ENCODE data around the gene CD68.

The CD68 gene, protein sequence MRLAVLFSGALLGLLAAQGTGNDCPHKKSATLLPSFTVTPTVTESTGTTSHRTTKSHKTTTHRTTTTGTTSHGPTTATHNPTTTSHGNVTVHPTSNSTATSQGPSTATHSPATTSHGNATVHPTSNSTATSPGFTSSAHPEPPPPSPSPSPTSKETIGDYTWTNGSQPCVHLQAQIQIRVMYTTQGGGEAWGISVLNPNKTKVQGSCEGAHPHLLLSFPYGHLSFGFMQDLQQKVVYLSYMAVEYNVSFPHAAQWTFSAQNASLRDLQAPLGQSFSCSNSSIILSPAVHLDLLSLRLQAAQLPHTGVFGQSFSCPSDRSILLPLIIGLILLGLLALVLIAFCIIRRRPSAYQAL

DNA sequence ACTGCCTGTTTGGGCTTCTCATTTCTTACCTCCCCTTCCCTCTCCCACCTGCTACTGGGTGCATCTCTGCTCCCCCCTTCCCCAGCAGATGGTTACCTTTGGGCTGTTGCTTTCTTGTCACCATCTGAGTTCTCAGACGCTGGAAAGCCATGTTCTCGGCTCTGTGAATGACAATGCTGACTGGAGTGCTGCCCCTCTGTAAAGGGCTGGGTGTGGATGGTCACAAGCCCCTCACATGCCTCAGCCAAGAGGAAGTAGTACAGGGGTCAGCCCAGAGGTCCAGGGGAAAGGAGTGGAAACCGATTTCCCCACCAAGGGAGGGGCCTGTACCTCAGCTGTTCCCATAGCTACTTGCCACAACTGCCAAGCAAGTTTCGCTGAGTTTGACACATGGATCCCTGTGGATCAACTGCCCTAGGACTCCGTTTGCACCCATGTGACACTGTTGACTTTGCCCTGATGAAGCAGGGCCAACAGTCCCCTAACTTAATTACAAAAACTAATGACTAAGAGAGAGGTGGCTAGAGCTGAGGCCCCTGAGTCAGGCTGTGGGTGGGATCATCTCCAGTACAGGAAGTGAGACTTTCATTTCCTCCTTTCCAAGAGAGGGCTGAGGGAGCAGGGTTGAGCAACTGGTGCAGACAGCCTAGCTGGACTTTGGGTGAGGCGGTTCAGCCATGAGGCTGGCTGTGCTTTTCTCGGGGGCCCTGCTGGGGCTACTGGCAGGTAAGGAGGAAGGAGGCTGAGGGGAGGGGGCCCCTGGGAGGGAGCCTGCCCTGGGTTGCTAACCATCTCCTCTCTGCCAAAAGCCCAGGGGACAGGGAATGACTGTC is at the start of gene CD68:
Gene CD68, plus strand, starts transcription at position 638 of the 833 bp plus-strand sequence. Its CDS starts 40 bp downstream, at position 678.
- DNase-seq (ENCODE audit: low read depth, low spot score): no peak

DNA sequence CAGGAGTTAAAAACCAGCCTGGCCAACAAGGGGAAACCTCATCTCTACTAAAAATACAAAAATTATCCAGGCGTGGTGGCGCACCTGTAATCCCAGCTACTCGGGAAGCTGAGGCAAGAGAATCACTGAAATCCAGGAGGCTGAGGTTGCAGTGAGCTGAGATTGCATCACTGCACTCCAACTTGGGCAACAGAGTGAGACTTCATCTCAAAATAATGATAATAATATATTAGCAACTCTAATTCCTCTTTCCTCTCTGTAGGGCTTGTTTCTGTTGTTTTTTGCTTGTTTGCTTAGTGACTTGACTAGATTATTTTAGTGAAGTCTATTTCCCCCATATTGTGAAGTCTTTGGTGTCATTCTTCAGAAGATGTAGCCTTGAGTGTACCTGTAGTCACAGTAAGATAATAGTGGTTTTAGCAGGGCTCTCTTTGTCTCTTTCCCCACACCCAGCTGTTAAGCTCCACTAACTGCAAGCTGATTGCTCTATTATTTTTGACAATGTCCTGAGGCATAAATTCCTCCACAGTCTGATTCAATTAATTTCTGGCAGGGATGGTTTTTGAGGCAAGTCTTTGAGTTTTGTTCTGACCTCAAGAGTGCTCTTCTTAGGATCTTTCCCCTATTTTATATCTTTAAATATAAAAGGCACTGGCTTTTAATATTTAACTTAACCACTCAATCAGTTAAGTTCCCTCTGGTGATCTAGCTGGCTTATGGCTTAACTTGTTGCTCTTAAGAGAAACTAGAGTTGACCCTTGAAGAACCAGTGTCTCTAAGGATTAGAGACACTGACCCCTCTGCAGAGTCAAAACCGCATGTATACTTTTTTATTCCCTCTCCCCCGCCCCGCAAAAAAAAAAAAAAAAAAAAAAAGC is 49.2 kb upstream of the CD68 start:
- DNase-seq (ENCODE audit: low read depth, low spot score): no peak

DNA sequence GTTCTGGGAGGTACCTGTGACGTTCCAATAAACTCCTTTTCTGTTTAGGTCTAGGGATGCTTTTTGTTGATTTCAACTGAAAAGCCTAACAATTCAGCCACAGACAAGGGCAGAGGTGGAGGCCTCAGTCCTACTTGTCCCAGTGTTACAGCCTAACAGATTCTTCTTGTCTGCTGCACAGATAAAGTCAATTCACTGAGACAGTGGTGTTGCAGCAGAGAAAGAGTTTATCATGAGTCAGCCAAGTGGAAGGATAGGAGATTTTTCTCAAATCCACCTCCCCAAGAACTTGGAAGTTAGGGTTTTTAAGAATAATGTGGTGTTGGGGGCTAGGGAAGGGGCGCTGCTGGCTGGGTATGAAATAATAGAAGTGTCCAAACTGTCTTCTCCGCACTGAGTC is 41.4 kb upstream of the CD68 start:
- no peak for DNase-seq (ENCODE audit: low read depth, low spot score)

DNA sequence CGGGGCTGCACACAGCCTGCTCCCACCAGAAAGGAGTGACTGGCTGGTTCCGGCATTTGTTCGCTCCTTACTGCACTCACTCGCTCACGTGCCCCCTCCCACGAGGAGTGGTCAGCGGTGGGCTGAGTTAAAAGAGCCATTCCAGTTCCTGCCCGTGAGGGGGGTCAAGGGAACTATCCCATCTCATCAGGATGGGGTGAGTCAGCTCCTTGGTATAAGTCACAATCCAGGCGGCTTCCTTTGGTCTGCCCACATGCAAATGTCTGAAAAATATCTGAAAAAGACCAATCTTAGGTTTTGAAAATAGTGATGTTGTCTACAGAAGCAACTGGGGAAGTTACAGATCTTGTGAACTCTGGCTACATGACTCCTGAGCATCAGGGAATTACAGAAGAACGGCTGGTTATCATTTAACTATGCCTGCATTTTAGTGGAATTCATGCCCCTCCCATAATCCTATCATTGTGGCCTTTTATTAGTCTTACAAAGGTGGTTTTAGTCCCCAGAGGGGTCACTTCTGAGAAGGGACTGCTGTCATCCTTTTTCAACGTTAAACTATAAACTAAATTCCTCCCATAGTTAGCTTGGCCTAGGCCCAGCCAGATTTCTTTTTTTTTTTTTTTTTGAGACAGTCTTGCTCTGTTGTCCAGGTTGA is 40.4 kb upstream of the CD68 start:
- no peak for DNase-seq (ENCODE audit: low read depth, low spot score)

DNA sequence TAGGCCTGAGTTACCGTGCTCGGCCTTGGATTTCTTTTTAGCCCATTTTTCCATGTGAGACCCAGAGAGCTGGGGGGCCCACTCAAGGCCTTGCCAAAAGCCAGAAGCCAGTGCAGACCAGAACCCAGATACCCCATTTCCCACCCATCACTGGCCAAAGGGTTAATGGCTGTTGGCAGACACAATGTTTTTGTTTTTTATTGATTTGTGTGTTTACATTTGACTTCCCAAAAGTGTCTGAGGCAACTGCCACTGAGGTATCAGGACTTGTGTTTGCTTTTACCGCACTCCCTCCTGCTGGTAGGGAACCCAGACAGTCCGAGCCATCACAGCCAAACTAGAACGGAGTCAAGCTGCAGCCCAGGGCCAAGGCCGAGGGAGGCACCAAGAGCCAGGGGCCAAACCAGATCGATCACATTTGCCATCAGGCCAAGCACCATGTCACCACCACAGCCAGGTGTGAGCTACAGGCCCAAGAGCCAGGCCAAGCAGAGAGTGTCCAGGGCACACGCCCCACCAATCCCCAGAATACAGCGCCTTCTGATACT is 38.3 kb upstream of the CD68 start:
- DNase-seq (ENCODE audit: low read depth, low spot score): no peak

DNA sequence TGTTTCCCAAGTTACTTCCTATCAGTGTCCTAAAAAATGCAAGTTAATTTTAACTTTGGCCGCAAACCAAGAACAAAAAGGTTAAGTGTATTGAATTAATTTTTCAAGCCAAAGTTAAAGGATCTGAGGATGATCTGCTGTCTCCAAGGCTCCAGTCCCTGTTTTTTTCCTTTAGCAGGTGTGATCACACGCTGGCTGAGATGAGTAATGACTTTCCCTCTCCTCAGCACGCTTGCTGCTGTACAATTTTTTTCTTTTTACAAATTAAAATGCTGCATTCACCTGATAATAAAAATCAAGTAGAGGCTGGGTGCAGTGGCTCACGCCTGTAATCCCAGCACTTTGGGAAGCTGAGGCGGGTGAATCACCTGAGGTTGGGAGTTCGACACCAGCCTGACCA is 34.5 kb upstream of the CD68 start:
- no peak for DNase-seq (ENCODE audit: low read depth, low spot score)

DNA sequence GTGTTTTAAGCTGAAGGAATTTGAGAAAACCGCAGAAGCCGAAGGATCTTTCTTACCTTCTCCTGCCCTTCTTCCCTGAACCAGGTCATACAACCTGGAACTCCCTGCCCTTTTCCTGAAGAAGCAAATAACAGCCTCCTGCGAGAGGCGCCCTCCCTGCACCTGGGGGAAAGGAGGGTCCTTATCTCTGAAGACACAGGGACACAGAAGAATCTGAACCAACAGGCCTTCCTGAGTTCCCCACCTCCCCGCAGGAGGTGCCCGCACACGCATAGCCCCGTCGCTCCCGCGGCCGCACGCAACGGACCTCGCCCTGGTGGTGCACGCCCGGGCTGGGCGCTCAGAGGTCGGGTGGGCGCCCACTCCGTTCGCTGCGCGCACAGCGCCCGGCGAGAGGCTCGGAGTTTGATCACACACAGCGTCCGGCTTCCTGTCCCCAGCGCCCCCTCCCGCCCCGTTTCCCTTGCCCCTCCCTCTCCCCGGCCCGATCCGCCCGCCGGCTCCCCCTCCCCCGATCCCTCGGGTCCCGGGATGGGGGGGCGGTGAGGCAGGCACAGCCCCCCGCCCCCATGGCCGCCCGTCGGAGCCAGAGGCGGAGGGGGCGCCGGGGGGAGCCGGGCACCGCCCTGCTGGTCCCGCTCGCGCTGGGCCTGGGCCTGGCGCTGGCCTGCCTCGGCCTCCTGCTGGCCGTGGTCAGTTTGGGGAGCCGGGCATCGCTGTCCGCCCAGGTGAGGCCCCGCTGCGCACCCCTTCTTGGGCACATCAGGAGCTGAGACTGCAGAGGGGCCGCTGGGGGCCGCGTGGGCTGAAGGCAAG is 30.6 kb upstream of the CD68 start, which contains the start of gene TNFSF12:
Gene TNFSF12, plus strand, starts transcription at position 474 of the 816 bp plus-strand sequence. Its CDS starts 96 bp downstream, at position 570.
- no peak for DNase-seq (ENCODE audit: low read depth, low spot score)

DNA sequence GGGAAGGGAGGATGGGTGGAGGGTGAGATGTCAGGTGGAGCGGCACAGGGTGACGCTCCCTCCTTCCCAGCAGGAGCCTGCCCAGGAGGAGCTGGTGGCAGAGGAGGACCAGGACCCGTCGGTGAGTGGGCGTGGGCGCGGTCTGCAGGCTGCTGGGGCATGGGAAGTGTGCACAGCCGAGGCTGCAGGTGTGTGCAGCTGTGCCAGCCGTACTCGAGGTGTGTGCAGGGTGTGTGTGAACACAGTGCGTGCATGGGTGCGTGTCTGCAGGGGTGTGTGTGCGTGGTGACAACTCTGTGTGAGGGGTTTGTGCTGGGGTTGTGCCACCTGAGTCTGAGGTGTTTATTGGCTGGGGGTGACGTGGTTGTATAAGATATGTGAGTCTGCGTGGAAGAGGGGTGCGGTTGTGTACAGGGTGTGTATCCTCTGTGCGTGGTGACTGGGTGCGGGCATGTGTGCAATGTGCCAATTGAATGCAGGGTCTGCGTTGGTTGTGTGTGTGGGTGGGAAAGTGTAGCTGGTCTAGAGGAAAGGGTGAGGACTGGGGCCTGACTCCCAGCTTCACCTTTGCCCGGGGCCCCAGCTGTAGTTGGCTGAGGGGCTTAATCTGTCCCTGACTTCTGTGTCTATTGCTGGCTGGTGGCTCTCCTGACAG is 29.9 kb upstream of the CD68 start:
- no peak for DNase-seq (ENCODE audit: low read depth, low spot score)

DNA sequence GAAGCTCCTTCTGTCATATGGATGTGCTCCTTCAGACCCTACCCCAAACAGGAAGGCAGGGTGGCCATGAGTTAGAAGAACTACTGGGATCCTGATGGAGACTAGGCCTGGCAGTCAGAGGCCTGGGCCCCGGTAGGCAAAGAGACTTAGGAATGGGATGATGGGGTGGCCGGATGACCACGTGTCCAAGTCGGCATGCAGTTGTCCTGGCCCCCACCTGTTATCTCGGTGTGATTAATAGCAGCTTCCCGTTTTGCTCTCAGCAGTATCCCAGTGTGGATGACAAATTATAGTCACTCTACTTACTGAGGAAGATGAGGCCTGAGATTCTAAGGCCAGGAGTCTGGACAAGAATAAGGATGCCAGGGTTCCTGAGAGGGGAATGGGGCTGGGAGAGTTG is 29.1 kb upstream of the CD68 start:
- no peak for DNase-seq (ENCODE audit: low read depth, low spot score)

DNA sequence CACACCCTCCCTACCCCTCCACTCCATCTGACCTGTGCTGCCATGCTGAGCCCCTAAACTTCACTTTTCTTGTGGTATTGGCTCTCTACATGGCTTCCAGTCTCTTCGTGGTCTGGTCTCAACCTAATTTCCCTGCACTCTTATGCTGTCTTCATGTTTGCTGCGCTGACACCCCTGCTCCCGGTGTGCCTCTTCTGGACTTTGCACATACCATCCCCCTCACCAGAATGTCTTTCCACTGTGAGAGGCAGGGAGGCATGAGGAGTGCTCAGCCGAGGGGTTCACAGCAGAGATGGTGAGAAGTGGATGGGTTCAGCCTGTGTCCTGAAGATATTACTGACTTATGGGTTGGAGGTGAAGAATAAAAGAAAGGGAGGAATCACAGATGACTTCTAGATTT is 28.0 kb upstream of the CD68 start:
- no peak for DNase-seq (ENCODE audit: low read depth, low spot score)

DNA sequence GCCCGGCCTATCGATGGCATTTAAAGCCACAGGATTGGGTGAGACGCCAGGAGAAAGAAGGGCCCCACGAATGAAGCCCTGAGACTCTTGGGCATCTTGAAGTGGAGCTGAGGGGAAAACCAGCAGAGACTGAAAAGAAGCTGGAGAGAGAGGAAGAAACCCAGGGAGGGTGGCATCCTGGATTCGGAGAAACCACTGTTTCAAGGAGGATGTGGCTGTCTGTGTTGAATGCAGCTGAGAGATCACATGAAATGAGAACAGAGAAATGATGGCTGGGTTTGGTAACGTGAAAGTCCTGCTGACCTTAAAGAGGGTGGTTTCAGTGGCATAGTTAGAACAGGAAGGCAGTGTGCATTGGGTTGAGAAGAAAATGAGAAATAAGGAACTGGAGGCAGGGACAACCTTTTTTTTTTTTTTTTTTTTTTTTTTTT is 26.8 kb upstream of the CD68 start:
- no peak for DNase-seq (ENCODE audit: low read depth, low spot score)

DNA sequence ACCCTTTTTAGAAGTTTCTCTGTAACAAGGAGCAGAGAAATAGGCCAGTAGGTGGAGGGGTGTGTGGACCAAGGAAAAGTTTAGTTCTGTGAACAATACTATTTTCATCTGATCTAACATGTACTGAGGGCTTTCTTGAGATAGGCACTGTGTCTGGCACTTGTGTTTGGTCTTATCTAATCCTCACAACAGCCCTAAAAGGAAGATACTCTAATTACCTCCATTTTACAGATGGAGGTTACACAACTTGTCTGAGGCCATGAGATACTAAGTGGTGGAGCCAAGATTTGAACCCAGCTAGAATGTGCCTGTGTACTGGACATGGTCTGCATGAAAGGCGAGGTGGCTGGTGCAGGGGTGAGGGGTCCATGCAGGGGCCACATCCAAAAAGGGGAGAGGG is 26.1 kb upstream of the CD68 start:
- no peak for DNase-seq (ENCODE audit: low read depth, low spot score)

DNA sequence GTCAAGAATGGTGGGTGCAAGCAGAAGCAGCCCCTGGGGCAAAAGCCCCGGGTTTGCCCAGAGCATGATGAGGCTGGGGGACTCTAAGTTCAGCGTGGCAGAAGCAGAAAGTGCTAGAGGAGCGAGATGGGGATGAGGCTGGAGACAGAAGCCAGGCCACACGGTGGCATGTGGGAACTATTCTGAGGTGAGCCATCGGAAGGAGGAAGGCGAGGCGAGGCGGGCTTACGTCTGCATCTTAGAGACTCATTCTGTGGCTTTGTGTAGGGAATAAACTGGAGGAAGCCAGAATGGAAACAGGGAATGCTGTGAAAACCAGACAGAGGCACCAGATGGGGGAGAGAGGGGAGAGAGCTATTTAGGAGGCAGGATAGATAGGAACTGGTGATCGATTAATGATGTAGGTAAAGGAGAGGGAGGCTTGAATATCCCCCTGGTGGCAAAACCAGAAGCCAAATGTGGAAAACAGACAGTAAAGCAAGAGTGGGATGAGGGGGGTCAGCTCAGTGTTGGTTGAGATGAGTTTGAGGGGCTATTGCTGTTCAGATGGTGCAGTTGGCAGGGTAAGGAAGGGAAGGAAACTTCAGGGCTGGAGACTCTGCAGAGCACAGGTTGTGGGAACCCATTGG is 24.0 kb upstream of the CD68 start:
- DNase-seq (ENCODE audit: low read depth, low spot score): no peak

DNA sequence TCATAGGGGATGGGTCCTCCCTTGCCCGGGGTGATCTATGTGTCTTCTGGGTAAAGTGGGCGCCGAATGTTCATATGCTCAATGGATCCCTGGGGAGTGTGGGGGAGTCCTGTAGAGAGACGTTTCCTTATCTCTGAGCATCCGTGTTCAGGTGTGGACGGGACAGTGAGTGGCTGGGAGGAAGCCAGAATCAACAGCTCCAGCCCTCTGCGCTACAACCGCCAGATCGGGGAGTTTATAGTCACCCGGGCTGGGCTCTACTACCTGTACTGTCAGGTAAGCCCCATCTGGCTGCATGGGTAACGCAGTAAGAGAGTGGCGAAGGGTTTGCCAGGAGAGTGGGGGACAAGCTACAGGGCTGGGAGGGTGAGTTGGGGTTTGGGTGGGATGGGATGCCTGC is 22.8 kb upstream of the CD68 start:
- DNase-seq (ENCODE audit: low read depth, low spot score): no peak

DNA sequence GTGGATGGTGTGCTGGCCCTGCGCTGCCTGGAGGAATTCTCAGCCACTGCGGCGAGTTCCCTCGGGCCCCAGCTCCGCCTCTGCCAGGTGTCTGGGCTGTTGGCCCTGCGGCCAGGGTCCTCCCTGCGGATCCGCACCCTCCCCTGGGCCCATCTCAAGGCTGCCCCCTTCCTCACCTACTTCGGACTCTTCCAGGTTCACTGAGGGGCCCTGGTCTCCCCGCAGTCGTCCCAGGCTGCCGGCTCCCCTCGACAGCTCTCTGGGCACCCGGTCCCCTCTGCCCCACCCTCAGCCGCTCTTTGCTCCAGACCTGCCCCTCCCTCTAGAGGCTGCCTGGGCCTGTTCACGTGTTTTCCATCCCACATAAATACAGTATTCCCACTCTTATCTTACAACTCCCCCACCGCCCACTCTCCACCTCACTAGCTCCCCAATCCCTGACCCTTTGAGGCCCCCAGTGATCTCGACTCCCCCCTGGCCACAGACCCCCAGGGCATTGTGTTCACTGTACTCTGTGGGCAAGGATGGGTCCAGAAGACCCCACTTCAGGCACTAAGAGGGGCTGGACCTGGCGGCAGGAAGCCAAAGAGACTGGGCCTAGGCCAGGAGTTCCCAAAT is 22.2 kb upstream of the CD68 start:
- no peak for DNase-seq (ENCODE audit: low read depth, low spot score)

DNA sequence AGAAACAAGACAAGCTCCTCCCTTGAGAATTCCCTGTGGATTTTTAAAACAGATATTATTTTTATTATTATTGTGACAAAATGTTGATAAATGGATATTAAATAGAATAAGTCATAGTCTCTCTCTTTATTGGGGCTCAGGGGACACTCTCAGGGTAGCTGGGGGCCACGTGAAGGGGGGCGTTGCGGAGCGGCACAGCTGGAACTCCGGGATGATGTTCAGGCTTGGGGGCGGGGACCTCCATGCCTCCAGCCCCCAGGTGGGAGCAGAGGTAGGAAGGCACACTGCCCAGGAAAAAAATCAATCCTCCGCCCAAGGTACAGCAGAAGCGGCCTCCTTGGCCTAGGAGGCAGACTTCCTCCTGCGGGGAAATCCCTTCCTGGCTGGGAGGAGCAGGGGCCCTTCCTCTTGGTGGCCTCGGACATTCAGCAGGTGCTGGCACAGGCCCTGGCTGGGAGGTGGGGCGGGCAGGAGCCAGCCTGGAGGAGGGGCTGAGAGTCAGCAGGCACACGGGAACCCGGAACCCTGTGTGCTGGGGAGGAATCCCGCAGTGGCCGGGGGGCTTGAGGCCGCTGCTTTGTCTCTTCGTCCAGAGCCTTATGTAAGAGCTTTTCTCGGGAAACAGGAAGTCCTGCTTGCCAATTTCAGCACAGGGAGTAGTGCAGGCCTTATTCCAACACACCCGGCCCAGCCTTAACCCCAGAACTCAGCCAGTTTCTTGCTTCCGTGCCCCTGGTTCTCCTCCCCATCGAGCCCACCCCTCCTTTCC is 21.5 kb upstream of the CD68 start:
- DNase-seq (ENCODE audit: low read depth, low spot score): no peak

DNA sequence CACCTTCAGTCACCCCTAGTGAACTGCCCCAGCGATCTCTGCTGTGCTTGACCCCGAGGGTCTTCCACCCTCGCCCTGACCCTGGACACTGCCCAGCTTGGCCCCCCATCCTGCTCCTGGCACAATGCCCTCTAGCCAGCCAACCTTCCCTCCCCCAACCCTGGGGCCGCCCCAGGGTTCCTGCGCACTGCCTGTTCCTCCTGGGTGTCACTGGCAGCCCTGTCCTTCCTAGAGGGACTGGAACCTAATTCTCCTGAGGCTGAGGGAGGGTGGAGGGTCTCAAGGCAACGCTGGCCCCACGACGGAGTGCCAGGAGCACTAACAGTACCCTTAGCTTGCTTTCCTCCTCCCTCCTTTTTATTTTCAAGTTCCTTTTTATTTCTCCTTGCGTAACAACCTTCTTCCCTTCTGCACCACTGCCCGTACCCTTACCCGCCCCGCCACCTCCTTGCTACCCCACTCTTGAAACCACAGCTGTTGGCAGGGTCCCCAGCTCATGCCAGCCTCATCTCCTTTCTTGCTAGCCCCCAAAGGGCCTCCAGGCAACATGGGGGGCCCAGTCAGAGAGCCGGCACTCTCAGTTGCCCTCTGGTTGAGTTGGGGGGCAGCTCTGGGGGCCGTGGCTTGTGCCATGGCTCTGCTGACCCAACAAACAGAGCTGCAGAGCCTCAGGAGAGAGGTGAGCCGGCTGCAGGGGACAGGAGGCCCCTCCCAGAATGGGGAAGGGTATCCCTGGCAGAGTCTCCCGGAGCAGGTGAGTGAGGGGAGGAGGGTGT is 20.7 kb upstream of the CD68 start, which contains the start of gene TNFSF13:
Gene TNFSF13, plus strand, starts transcription at position 207 of the 776 bp plus-strand sequence. Its CDS starts 290 bp downstream, at position 497.
- no peak for DNase-seq (ENCODE audit: low read depth, low spot score)

Measured in brain pericyte (primary cell).